Left renal cortex interstitium (tissue), 4 donors: ENCODE results near the gene GNG8. TPM values are rescaled to one million over a fixed set of nuclear protein-coding genes. Genes with fewer than 3 reads are reported as not detected.
"Not testable (repeated sequence)": the region's sequence is repeated elsewhere in the genome, so short reads cannot be mapped to it uniquely, and the experiment has no call there.

Source experiments
- DNase-seq, 4 donors: peaks; one replicate each; pipeline ENCODE4 v3.0.0-alpha.2; 2013; ENCODE audit warnings: low read depth in 4 of 4, low spot score in 2 of 4, missing footprints in 1 of 4
- polyA plus RNA-seq, 4 donors: library from polyadenylated mRNA; unstranded; fragments of 120-200 nt; gene quantifications; one replicate each; pipeline ENCODE4 v1.2.1, GENCODE V29; 2013; ENCODE audit not compliant: insufficient read length in 4 of 4

GNG8 gene
- polyA plus RNA-seq, 4 donors: 1.2 to 7.7 (median 4.1) TPM

GRCh38 chr19:46648060-46648960 is 12.3 kb upstream of the GNG8 start:
- no peak for DNase-seq

GRCh38 chr19:46646402-46646801 is 10.4 kb upstream of the GNG8 start:
- no peak for DNase-seq

GRCh38 chr19:46644720-46645119 is 8.7 kb upstream of the GNG8 start:
- DNase-seq: no peak

DNA sequence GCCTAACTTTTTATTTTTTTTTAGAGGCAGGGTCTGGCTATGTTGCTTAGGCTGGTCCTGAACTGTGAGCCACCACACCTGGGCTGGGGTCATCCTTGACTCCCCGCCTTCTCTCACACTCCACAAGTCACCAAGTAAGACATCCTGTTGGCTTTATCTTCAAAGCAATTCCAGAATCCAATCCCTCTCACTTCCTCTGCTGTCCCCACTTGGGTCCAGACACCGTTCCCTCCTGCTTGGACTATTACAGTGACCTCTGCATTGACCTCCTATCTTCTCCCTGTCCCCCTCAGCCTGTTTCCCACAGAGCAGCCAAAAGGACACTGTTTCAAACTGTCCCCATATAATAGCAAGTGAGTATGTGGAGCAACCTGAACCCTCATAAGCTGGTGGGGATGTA is 4.7 kb upstream of the GNG8 start:
- no peak for DNase-seq

- peak in 1 of 4 donors; percentile 83 for DNase-seq
These were observed 3.6 kb upstream of the GNG8 start for GRCh38 chr19:46639358-46640182.

GRCh38 chr19:46637224-46637623 is 1.2 kb upstream of the GNG8 start:
- no peak for DNase-seq

GRCh38 chr19:46634656-46635218 is 1.3 kb downstream of the GNG8 start:
- DNase-seq: no peak

DNA sequence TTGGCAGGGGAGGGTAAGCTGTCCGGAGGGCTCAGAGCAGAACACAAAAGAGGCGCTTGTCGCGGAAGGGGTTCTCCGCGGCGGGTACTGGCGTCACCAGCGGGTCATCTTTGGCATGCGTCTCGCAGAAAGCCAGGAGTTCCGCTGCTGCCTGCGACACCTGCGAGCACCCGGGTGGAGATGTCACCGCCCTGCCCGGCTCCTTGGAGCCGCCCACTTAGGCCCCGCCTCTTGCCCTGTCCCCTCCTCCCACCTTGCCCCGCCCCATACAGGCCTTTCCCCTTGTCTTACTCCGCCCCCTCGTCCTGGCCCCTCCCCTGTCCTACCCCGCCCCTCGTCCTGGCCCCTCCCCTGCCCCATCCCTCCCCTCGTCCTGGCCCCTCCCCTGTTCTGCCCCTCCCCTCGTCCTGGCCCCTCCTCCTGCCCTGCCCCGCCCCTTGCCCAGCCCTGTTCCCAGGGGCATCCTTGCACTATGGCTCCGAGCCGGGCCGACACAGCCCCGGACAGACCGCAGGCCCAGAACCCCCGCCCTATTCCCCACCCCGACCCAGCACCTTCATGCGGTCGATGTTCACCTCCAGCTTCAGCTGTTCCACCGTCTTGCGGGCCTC is 1.9 kb downstream of the GNG8 start:
- DNase-seq: no peak

DNA sequence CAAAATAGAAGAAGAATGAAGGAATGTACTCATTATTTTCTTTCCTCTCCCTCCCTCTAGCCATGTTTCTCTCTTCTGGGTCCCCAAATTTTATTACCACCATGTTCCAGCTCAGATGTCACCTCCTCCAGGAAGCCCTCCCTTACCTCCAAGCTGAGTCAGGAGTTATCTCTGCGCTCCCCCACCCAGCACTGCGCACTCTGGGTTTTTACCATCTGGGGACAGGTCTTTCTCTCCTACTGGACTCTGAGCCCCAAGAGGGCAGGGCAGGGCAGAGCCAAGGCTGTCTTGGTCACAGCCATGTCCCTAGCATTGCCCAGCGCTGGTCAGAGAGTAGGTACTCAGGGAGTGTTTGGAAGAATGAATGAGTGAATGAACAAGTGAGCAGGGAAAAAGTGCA is 2.9 kb downstream of the GNG8 start:
- DNase-seq: no peak

DNA sequence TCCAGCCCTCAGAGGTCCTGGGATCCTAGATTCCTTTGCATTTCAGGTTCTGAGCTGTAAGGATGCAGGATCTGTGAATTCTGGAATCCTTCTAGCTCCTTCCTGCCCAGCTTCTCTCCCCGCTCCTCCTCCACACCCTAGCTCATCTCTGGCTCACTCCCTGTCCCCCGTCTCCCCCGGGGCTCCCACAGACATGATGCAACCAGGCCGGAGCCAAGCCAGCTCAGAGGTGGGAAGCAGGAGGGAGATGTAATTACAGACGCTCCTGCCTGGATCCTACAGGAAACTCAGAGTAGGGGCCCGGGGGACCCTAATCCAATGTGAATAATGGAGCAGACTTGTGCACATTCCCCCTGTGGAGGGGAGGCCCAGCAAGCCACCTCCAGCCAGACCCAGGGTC is 4.5 kb downstream of the GNG8 start:
- no peak for DNase-seq

DNA sequence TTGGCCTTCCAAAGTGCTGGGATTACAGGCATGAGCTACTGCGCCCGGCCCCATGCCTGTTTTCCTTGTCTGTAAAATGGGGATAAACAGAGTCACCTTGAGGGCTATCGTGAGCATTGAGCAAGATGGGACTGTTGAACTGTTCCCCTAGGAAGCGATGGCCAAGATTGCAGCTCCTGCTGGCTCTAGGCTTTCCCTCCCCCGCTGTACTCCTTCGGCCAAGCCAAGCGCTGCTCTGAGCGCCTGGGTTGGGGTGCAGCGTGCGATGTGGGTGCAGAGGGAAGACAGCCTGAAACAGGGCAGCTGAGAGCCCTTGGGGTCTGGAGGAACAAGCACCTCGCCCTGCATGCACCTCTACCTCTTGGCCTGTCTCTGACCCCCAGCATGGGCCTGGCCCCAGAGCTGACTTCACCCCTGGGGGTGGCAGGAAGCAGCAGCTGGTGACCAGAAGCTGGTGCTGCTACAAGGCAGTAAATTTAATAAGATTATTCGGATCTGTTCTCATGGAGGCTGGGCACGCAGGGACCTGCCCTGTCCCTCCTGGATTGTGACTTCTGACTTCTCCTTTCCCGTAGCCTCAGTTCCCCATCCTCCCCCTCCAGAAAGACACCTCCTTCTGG is 5.3 kb downstream of the GNG8 start:
- DNase-seq: no peak

- DNase-seq: no peak
These were observed 6.4 kb downstream of the GNG8 start for GRCh38 chr19:46629546-46630025.

GRCh38 chr19:46628970-46629369 is 7.0 kb downstream of the GNG8 start:
- DNase-seq: not testable (repeated sequence)

- DNase-seq: no peak
These were observed 9.6 kb downstream of the GNG8 start for GRCh38 chr19:46626446-46626845.

- no peak for DNase-seq
These were observed 10.3 kb downstream of the GNG8 start for GRCh38 chr19:46625731-46626130.

DNA sequence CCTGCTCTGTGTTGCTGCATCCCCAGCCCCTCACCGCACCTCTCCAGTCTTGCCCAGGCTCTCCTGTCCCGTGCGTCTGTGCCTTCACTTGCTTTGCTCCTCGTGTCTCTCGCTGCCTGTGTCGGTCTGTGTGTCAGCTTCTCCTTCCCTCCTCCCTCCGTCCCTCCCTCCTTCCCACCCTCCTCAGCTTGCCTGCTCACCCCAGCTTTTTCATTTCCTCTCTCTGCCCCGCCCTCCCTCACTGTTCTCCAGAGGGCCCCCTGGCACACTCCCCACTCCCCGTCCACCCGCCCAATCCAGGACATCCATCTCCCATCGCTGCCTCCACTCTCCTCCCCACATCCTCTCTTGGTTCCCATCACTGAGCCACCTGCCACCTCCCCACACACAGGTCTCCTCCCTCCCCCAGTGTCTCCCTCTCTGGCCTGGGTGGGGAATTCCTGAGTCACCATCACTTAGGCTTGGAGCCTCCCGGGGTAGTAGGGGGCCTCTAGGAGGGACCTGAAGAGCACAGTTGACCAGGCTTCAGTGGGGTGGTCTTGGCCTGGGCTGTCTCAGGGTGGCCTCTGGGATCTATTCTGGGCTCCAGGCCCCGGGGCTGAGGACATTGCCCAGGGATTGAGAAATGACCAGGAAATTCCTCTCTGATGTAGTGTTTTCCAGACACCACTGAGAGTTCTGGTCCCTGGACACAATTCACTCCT is 10.9 kb downstream of the GNG8 start, which contains the start of gene PTGIR:
Gene PTGIR (minus strand): TSS at position 132 of the 704 bp plus-strand sequence. CDS start 864 bp downstream, outside the sequence.
- DNase-seq: no peak

GRCh38 chr19:46623915-46624502 is 12.0 kb downstream of the GNG8 start:
- DNase-seq: no peak

DNA sequence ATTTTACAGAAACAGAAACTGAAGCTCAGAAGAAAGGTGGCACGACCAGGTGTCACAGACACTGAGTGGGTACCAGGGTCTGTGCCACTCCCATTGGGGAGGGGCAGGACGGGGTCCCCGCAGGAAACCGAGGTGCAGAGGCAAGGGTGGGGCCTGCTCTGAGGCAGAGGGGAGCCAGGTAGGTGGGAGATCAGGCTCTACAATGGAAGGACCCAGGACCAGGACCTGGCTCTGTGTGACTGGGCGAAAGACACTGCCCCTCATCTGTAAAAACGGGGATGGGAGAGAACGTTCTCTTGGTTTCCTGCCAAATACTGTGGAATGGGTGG is 13.9 kb downstream of the GNG8 start:
- no peak for DNase-seq
